ENCODE measurements around the gene MLLT1.

MLLT1 gene

GRCh38 chr19:6196361-6196760, 83.4 kb downstream of the MLLT1 start:
- TF ChIP-seq CTCF (conservative IDR thresholded peaks at IDR 0.05), result no peak
- no peak overlapping the region for H3K27ac ChIP-seq

- H3K27ac ChIP-seq, result no peak overlapping the region
- TF ChIP-seq CTCF (conservative IDR thresholded peaks at IDR 0.05), result no peak
Observed at GRCh38 chr19:6188811-6189210, 91.0 kb downstream of the MLLT1 start.

GRCh38 chr19:6187374-6187773, 92.4 kb downstream of the MLLT1 start:
- TF ChIP-seq CTCF (conservative IDR thresholded peaks at IDR 0.05), result no peak
- no peak overlapping the region for H3K27ac ChIP-seq

- no peak for TF ChIP-seq CTCF (conservative IDR thresholded peaks at IDR 0.05)
- no peak overlapping the region for H3K27ac ChIP-seq
Observed at GRCh38 chr19:6185835-6186834, 93.6 kb downstream of the MLLT1 start.

GRCh38 chr19:6185093-6185834, 94.5 kb downstream of the MLLT1 start:
- no peak overlapping the region for H3K27ac ChIP-seq
- no peak for TF ChIP-seq CTCF (conservative IDR thresholded peaks at IDR 0.05)

- no peak overlapping the region for H3K27ac ChIP-seq
- no peak for TF ChIP-seq CTCF (conservative IDR thresholded peaks at IDR 0.05)
Observed at GRCh38 chr19:6181119-6181518, 98.7 kb downstream of the MLLT1 start.

GRCh38 chr19:6173190-6173589, 106.6 kb downstream of the MLLT1 start:
- H3K27ac ChIP-seq, result no peak overlapping the region
- TF ChIP-seq CTCF (conservative IDR thresholded peaks at IDR 0.05), result no peak

All from VCaP (cell line).